SKM-1 treated with dmso at 0.1 percent for 144 hours (cell line): ENCODE results near the gene AZU1.

Experiments used
- DNase-seq: peaks from one replicate; lab custom pipeline; 2025; ENCODE audit not compliant: unreplicated experiment; lab: John Stamatoyannopoulos, UW

The AZU1 gene, protein sequence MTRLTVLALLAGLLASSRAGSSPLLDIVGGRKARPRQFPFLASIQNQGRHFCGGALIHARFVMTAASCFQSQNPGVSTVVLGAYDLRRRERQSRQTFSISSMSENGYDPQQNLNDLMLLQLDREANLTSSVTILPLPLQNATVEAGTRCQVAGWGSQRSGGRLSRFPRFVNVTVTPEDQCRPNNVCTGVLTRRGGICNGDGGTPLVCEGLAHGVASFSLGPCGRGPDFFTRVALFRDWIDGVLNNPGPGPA

DNA sequence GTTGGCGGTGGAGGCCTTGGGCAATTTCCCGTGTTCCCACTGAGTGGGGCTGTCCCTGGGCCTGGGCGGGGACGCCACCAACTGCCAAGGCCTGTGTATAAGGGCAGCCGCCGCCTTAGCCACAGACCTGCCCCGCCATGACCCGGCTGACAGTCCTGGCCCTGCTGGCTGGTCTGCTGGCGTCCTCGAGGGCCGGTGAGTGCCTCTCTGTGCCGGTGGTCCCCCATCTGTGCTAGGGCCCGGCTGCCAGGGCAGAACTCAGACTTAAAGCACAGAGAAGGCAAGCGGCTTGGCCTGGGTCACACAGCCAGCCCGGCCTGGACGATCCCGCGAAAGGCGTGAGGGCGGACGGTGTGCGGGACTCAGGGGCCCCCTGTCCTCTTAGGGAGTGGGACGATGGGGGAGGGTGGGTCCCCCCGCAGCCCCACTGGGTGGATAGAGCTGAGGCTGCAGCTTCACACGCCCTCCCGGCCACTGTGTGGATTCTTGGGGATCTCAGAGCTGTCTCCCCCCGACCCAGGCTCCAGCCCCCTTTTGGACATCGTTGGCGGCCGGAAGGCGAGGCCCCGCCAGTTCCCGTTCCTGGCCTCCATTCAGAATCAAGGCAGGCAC is at the start of gene AZU1:
Gene AZU1, plus strand, starts transcription at position 128 of the 612 bp plus-strand sequence. Its CDS starts 10 bp downstream, at position 138.
- peak; percentile 71 for DNase-seq

DNA sequence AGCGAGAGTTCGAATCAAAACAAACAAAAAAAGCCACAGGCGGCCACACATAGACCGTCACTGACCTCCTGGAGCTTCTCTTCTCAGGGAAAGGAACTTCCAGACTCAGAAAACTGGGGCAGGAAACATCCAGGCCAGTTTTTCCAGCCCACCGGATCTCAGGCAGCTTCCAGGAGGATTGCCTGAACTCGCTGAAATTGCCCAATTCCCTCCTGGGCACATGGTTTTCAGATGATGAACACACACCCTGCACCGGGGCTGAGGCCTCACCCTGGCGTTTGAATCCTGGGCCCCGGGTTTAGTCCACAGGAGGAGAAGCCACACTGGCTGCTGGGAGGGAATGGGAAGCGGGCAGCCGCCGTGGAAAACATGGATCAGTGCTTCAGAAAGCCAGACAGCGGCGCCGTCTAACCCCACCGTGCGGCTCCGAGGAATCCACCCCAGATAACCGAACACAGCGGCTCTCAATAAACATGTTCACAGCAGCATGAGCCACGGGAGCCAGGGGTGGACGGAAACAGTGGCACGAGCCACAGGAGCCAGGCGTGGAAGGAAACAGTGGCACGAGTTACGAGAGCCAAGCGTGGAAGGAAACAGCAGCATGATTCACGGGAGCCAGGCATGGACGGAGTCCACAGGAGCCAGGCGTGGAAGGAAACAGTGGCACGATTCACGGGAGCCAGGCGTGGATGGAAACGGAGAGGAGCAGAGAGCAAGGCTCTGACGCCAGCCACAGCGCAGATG is 48.6 kb upstream of the AZU1 start:
- no peak for DNase-seq

DNA sequence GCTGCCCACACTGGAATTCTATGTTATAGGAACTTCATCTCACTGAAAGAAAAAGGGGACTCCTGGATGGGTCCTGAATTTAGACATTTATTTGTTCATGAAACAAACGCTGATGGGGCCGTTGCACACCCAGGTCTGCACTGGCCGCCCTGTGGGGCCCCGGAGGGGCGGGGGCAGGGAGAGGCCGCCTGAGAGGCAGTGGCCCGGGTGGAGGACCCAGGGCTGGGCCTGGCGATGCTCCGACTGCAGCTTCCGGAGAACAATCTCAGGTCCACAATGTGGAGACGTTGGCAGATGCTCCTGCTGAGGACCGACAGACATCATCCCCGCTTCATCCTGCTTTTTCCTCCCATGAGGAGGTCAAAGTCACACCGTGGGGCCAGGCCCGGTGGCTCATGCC is 46.7 kb upstream of the AZU1 start:
- DNase-seq: no peak

DNA sequence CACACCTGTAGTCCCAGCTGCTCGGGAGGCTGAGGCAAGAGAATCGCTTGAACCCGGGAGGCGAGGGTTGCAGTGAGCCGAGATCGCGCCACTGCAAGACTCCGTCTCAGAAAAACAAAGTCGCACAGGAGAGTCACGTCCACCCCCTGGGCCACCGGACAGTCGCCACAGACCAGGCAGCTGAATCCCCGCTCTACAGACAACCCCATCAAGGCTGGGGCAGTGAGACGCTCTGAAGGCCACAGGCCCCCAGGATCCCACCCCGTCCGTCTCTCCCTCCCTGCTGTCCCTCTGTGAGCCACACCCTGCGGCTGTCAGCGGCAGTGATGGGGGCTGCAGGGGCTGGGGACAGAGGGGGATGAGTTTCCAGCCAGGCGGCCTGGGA is 45.8 kb upstream of the AZU1 start:
- no peak for DNase-seq

DNA sequence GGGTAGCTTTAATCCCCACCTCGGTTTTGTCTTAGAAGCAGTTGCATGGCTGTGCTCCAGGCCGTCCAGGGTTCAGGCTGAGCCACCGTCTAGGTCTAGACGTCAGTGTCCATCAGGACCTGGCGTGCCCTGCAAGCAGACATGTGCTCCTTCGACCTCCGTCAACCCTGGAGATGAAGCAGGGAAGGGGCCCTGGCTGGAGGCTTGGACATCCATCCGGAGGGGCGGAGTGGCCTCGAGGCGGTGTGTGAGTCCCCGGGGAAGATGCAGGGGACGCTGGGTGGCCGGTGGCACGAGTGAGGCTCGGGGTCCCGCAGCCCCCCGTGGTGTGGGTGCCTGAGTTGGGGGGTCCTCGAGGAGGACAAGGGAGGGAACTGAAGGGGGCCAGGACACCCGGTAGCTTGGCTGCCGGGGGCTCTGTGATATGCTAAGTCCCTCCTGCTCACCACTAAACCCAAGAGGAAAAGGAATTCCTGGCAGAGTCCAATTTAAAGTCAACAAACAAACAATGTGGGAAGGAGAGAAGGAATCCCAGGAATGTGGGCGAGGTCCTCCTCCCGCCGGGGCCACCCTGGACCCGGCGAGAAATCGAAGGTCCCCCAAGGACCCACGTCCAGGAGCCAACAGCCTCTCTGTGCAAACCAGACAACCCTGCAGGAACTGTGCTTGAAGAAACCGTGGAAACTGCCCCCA is 45.3 kb upstream of the AZU1 start:
- no peak for DNase-seq

DNA sequence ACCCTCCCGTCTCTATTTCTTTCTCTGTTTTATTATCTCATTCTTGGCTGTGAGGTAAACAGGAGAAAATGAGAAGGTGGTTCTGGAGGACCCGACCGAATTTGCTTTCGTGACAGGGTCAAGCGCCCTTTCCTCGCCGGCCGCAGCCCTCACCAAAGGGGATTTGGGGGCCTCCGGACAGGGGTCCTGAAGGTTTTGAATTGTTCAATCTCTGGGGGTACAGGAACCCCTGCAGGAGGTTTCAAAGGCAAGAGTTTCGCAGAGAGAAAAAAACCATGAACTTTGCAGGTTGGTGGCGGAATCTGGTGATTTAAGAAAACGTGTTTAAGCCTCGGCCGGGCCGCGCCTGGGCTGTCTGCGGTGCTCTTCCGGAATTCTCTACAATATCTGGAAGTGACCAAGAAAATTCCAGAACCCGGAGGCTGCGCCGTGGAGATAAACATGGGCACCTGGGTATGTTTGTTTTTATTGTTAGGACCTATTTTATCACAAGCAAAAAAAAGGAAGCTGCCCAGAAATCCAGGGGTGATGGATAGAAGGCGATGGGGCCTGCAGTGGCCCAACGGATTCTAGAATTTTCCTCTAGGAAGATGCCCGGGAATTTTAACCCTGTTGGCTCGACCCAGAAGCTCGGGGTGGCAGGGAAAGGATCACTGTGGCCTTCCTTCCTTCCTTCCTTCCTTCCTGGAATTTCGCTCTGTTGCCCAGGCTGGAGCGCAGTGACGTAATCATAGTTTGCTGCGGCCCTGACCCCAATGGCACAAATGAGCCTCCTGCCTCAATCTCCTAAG is 44.6 kb upstream of the AZU1 start:
- DNase-seq: no peak

DNA sequence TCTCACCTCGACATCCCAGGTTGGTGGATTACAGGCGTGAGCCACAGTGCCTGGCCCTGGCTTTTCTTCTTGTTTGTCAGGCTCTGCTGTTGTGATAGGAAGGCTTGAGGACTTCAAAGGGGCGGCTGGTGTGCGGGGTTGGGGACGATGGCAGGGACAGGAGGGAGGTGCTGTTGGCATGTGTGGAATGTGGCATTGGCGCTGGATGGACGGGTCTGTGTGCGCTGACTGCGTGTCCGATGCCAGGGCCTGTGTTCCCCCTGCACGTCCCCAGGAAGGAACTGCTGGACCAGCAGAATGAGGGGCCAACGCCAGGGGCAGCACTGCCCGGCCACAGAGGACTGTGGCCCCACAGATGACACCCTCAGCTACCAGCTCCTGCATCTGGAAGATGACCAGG is 43.1 kb upstream of the AZU1 start:
- DNase-seq: no peak

DNA sequence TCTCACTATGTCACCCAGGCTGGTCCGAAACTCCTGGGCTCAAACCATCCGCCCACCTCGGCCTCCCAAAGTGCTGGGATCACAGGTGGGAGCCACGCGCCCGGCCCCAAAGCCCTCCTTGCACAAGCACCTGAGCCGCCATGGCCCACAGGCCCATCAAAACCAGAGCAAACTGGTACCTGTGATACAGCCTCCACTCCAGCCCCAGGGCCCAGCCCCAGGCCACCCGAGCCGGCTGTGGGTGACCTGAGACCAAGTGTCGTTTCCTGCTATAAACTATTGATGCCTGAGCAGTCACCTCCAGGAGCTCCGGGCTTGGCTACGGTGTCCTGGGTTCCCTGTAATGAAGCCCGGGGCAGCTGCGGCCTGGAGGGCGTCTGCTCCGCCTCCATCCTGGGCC is 40.1 kb upstream of the AZU1 start:
- DNase-seq: no peak

DNA sequence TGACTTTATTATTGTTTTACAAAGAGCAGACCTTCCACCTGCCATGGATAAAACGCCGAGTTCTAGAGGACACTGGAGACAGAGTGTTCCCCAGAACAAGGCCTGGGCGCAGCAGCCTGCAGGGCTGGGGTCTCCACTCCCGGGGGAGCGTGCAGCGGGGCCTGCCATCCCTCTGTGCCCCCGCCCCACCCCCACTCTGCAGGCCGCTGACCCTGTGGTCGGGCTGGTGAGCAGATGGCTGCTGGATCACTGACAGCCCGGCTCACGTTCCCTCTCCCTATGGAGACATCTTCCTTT is 39.0 kb upstream of the AZU1 start:
- no peak for DNase-seq

DNA sequence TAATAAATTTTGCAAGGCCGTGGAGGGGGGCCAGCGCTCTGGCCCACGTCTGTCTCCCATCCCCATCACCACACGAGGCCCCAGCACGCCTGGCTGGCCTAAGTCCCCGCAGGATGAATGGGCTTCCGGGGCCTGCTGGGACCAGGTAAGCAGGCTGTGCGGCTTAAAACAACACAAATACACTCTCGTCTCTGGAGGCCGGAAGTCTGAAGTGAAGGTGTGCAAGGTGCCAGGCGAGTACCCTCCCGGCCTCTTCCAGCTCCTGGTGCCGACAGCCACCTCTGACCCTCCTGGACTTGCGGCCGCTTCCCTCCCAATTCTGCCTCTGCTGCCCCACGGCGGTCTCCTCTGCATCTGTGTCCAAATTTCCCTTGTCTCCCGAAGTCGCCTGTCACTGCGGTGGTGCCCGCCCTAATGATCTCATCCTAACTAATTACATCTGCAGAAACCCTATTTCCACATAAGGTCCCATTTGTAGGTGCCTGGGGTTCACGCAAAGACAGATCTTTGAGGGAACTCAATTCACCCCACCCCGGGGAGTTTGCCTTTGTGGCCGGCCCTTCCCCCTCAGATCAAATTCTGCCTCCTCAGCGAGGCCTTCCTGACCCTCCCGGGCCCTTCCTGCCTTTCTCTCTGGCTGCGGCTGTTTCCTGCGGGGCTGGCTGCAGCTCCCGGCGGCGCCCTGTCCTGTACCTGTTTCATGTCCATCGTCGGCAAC is 38.5 kb upstream of the AZU1 start:
- DNase-seq: peak; percentile 88

DNA sequence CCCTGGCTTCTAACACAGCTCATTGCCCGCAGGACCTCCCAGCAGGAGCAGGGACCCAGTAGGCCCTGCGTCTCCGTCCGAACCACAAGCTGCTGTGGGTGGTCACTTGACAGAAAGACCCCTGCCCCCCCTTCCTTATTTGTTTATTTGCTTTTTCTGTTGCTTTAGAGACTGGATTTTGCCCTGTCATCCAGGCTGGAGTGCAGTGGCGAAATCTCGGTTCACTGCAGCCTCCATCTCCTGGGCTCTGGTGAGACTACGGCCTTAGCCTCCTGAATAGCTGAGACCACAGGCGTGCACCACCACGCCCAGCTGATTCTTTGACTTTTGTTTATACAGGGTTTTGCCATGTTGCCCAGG is 38.0 kb upstream of the AZU1 start:
- no peak for DNase-seq

DNA sequence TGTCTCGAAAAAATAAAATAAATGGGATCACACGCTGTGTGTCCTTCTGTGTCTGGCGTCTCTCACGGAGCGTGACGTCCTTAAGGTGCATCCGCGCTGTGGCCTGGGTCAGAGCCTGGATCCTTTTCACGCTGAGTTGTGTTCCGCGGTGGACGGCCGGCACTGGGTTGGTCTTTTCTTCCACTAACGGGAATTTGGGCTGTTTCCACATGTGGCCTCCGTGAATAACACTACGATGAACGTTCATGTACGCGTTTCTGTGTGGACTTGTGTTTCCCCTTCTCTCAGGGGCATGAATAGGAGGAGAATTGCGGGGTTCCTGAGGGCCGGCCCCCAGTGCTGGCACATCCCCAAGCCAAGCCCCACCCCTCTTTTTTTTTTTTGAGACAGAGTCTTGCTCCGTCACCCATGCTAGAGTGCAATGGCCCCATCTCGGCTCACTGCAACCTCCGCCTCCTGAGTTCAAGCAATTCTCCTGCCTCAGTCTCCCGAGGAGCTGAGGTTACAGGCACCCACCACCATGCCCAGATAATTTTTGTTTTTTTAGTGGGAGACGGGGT is 36.5 kb upstream of the AZU1 start:
- no peak for DNase-seq

DNA sequence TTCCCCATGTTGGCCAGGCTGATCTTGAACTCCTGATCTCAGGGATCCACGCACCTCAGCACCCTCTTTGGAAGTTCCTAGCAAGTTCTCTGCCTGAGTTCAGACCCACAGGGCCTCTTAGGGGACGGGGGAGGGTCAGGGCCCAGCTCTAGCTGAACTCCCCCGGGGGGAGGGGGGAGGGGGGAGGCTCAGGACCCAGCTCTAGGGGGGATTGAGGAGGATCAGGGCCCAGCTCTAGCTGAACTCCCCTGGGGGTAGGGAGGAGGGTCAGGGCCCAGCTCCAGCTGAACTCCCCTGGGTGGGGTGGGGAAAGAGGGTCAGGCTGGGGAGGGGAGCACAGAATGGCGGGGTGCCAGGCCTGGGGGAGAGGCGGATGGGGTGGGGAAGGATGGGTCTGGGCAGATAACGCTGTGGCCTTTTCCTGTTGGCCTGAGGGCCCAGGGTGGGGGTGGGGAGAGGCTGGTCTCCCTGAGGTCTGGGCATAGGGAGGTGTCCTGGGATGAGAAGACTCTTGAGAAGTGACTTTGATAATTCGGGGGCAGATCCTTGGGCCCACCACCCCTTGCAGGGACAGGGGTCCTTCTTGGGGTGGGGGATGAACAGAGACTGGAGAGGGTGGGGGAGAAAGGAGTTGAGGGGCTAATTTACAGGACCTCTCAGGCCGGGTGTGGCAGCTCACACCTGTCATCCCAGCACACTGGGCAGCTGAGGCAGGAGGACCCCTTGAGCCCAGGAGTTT is 35.9 kb upstream of the AZU1 start:
- DNase-seq: no peak

DNA sequence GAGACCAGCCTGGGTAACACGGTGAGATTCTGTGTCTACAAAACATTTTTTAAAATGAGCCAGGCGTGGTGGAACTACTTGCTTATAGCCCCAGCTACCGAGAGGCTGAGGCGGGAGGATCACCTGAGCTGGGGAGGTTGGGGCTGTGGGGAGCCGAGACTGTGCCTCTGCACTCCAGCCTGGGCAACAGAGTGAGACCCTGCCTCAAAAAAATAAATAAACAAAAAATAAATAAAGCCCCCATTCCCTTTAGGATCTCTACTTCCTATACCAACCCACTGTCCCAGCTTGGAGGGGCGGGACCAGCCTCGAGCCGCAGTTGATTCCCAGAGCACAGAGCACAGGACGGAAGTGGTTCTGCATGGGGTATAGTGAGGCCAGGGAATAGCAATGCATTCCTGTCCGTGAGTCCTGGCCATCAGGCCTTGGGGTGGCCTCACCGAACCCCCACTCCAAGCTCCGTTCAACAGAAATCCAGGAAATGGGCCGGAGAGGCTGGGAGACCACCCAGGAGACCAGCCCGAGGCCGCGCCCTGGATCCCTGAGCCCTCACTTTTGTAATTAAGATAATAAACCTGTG is 35.2 kb upstream of the AZU1 start:
- DNase-seq: no peak

DNA sequence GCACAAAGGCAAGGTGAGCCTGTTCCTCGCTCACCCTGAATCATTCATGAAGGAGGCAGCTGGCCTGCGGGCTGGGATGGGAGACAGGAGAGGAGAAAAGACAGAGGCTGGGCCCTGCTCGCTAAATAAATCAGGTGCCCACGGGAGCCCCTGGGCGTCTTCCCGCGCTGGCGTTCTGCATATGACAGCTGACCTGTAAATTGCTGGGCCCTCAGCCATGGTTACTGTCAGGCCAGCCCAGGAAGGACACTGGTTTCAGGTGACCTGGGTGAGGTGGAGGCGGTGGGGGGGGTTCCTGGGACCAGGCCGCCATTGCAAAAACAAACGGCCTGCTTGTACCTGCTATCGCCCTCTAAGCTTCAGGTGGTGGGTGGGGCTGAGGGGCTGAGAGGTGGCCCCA is 33.8 kb upstream of the AZU1 start:
- no peak for DNase-seq

DNA sequence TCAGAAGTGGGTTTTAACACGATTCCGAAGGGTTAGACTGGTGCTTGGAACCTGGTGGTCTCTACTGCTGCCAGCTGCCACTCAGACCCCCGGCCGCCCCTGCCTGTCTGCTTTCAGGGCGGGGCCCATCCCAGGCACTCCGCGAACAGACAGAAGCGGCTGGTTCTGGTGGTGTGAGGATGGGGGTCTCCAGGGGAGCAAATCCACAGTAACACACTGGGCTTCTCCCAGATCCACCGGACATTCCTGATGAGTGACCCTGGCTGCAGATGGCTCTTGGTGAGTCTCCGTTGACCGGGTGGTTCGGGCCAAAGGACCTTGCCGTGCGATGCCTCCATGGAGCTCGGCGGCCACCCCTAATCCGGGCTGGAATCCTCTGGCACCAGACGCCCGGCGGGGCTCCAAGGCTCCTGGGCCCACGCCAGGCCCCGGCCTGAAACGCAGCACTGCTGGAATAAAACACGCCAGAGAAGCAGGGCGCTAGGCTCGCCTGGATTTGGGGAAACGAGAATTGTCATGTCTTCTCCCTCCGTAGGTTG is 32.5 kb upstream of the AZU1 start:
- DNase-seq: no peak

DNA sequence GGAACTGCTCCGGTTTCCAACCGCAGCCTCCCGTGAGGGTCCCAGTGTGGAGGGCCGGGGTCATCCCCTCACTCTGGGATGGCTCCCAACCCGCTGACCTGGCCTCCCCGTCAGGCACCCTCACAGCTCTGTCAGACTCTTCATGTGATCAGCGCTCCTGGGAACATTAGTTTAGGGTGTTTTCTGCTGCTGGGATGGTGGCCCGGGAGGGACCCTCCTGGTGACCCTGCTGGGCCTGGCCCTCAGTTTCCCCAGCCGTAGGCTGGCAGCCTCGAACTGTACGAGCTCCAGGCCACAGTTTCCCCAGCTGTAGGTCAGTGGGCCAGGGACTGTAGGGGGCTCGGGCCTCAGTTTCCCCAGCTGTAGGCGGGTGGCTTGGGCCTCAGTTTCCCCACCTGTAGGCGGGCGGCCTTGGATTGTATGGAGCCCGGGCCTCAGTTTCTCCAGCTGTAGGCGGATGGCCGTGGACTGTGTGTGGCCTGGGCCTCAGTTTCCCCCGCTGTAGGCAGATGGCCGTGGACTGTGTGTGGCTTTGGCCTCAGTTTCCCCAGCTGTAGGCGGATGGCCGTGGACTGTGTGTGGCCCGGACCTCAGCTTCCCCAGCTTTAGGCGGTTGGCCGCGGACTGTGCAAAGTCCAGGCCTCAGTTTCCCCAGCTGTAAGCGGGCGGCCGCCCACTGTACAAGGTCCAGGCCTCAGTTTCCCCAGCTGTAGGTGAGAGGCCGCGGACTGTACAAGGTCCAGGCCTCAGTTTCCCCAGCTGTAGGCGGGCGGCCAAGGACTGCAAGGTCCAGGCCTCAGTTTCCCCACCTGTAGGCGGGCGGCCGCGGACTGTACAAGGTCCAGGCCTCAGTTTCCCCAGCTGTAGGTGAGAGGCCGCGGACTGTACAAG is 31.7 kb upstream of the AZU1 start:
- no peak for DNase-seq
